K562 (cell line): Measurements from ENCODE around the gene IMPACT. TPM values are rescaled to one million over a fixed set of nuclear protein-coding genes. Genes with fewer than 3 reads are reported as not detected.

Source experiments
- ETV6 ChIP-seq, 3 experiments: fragments of 150-350 bp in 1 of 3; sonication (generic) in 1 of 3; formaldehyde crosslinking in 1 of 3; IDR thresholded peaks; 2 replicates each; pipeline versions ENCODE4 v1.6.1 to v1.8.0; 2014 to 2022; ENCODE audit warnings: borderline replicate concordance in 2 of 3, low read depth in 2 of 3, antibody characterized with exemption in 1 of 3, low read length in 1 of 3, mild to moderate bottlenecking in 1 of 3, missing genetic modification reagents in 1 of 3
- FOXM1 ChIP-seq, 2 experiments: fragments of 450-650 bp in 1 of 2; sonication (generic) in 1 of 2; formaldehyde crosslinking in 1 of 2; IDR thresholded peaks; 2 replicates each; pipeline versions ENCODE4 v1.6.1 to v1.9.0; 2017 to 2022; ENCODE audit warnings: low read depth in 2 of 2, mild to moderate bottlenecking in 2 of 2, missing genetic modification reagents in 1 of 2, moderate library complexity in 1 of 2
- HOXB6 ChIP-seq: fragments of 250-450 bp; sonication (Bioruptor Pico); IDR thresholded peaks from 2 replicates; pipeline ENCODE4 v1.5.1; 2022; ENCODE audit warnings: mild to moderate bottlenecking, borderline replicate concordance
- ZNF175 ChIP-seq: fragments of 200-800 bp; sonication (Bioruptor generic); IDR thresholded peaks from 2 replicates; pipeline ENCODE4 v1.6.1; 2016; ENCODE audit warnings: low read depth, mild to moderate bottlenecking, missing genetic modification characterization, missing compliant biosample characterization
- ZNF507 ChIP-seq: conservative IDR thresholded peaks from 2 replicates; pipeline ENCODE4 v1.6.1; 2017; ENCODE audit warnings: missing genetic modification characterization, missing compliant biosample characterization
- ZNF79 ChIP-seq: fragments of 250-450 bp; sonication (Bioruptor Pico); IDR thresholded peaks from 2 replicates; pipeline ENCODE4 v1.4.0; 2020; ENCODE audit warnings: low read depth, mild to moderate bottlenecking, moderate library complexity
- polyA plus RNA-seq, 8 experiments: library from polyadenylated mRNA; depleted of rRNA in 4 of 8; stranded (reverse) in 5 of 8; unstranded in 3 of 8; fragments of >200 nt; fragmentation: Nextera tagmentation in 2 of 8; fragmentation: Illumina TruSeq in 1 of 8; extraction: Ambion mirVana in 2 of 8; extraction: Trizol in 1 of 8; gene quantifications; 2 replicates each; pipeline versions ENCODE4 v1.2.1 to v1.2.3, GENCODE V29; 2011 to 2014; ENCODE audit warnings: inconsistent platforms in 1 of 8, missing spikeins in 1 of 8
- total RNA-seq, 7 experiments: library from RNA; depleted of rRNA in 6 of 7; stranded (reverse); fragments of >200 nt in 6 of 7; fragmentation: Illumina TruSeq in 2 of 7; extraction: Trizol in 2 of 7; gene quantifications; 2 replicates each; pipeline versions ENCODE4 v1.2.1 to v1.2.3, GENCODE V29; 2011 to 2021; ENCODE audit warnings: low replicate concordance in 1 of 7
- TF ChIP-seq, protein P1 (sequence below): IDR thresholded peaks from 2 replicates; pipeline ENCODE4 v1.6.1; 2014; ENCODE audit warnings: antibody characterized with exemption
- TF ChIP-seq, protein P2 (sequence below): fragments of 250-450 bp; sonication (Bioruptor Pico); IDR thresholded peaks from 2 replicates; pipeline ENCODE4 v1.5.0; 2021; ENCODE audit warnings: mild to moderate bottlenecking, borderline replicate concordance

Gene IMPACT
- total and polyA plus RNA-seq, 9 of the 15 experiments (the other 6 are each of a cell fraction or from before 2014, with no cell fraction given) = 4.7 to 7.6 (median 5.8) TPM

DNA sequence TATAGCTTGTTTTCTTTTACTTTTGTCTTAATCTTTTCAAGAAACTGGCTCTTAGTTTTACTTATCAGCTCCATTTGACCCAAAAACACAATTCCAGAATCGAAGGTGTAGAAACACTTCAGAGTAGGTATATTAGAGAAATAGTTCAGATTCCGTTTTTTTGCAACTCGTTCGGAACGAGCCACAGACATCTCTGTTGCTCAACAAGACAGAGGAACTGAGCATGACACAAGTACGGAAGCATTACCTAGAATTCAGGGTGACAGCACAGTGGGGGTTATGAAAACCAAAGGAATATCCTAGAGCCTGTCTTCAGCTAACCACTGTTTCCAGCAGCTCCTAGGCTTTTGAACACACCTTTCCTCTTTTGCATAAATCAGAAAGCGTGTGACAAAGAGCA, 39.0 kb downstream of the IMPACT start (continued):
- TF ChIP-seq, protein P1, sequence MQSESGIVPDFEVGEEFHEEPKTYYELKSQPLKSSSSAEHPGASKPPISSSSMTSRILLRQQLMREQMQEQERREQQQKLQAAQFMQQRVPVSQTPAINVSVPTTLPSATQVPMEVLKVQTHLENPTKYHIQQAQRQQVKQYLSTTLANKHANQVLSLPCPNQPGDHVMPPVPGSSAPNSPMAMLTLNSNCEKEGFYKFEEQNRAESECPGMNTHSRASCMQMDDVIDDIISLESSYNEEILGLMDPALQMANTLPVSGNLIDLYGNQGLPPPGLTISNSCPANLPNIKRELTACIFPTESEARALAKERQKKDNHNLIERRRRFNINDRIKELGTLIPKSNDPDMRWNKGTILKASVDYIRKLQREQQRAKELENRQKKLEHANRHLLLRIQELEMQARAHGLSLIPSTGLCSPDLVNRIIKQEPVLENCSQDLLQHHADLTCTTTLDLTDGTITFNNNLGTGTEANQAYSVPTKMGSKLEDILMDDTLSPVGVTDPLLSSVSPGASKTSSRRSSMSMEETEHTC = no peak
- TF ChIP-seq ZNF79 (no peak), HOXB6 (no peak), FOXM1 (IDR thresholded peaks at IDR 0.05; ENCODE audit: low read depth) (no peak), FOXM1 (CRISPR knock-in tag; IDR thresholded peaks at IDR 0.05; ENCODE audit: low read depth) (no peak), ZNF175 (CRISPR knock-in tag) (no peak), ZNF507 (tag) (no peak), ETV6 (IDR thresholded peaks at IDR 0.05; ENCODE audit: borderline replicate concordance in 1 of 2, low read depth in 2 of 2, low read length in 1 of 2) (no peak), ETV6 (CRISPR knock-in tag; IDR thresholded peaks at IDR 0.05; ENCODE audit: borderline replicate concordance) (no peak)
- TF ChIP-seq, protein P2, sequence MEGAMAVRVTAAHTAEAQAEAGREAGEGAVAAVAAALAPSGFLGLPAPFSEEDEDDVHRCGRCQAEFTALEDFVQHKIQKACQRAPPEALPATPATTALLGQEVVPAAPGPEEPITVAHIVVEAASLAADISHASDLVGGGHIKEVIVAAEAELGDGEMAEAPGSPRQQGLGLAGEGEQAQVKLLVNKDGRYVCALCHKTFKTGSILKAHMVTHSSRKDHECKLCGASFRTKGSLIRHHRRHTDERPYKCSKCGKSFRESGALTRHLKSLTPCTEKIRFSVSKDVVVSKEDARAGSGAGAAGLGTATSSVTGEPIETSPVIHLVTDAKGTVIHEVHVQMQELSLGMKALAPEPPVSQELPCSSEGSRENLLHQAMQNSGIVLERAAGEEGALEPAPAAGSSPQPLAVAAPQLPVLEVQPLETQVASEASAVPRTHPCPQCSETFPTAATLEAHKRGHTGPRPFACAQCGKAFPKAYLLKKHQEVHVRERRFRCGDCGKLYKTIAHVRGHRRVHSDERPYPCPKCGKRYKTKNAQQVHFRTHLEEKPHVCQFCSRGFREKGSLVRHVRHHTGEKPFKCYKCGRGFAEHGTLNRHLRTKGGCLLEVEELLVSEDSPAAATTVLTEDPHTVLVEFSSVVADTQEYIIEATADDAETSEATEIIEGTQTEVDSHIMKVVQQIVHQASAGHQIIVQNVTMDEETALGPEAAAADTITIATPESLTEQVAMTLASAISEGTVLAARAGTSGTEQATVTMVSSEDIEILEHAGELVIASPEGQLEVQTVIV = no peak
